ENCODE data around the gene LOX.

- TF ChIP-seq, protein P1, sequence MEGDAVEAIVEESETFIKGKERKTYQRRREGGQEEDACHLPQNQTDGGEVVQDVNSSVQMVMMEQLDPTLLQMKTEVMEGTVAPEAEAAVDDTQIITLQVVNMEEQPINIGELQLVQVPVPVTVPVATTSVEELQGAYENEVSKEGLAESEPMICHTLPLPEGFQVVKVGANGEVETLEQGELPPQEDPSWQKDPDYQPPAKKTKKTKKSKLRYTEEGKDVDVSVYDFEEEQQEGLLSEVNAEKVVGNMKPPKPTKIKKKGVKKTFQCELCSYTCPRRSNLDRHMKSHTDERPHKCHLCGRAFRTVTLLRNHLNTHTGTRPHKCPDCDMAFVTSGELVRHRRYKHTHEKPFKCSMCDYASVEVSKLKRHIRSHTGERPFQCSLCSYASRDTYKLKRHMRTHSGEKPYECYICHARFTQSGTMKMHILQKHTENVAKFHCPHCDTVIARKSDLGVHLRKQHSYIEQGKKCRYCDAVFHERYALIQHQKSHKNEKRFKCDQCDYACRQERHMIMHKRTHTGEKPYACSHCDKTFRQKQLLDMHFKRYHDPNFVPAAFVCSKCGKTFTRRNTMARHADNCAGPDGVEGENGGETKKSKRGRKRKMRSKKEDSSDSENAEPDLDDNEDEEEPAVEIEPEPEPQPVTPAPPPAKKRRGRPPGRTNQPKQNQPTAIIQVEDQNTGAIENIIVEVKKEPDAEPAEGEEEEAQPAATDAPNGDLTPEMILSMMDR (IDR thresholded peaks at IDR 0.05; ENCODE audit: poor library complexity, severe bottlenecking): no peak
- TF ChIP-seq EP300 (conservative IDR thresholded peaks at IDR 0.05; ENCODE audit: poor library complexity, severe bottlenecking) (no peak), POLR2AphosphoS5 (IDR thresholded peaks at IDR 0.05) (no peak), EZH2 (IDR thresholded peaks at IDR 0.05; ENCODE audit: borderline replicate concordance, insufficient read depth, low read length, poor library complexity, severe bottlenecking) (no peak)
These were observed 5.0 kb downstream of the LOX start for GRCh38 chr5:122073018-122073417.

All from neural cell (in vitro differentiated cells).